Right lobe of liver (tissue), 4 donors: Measurements from ENCODE around the gene SCFD2.

Experiments used
- CTCF ChIP-seq, 4 donors: fragments of 200-600 bp in 3 of 4; fragments of 450-650 bp in 1 of 4; IDR thresholded peaks; one replicate each; pipeline versions ENCODE4 v1.5.1 to v1.8.0; 2016 to 2022; ENCODE audit warnings: antibody characterized with exemption in 4 of 4, mild to moderate bottlenecking in 2 of 4
- POLR2A ChIP-seq: fragments of 450-650 bp; IDR thresholded peaks from one replicate; pipeline ENCODE4 v1.6.1; 2017; ENCODE audit warnings: antibody characterized with exemption, mild to moderate bottlenecking
- donor health status: DM: no; HTN: no; CAD: no.
- donor health status: DM: no; HTN: no; CAD: no.
- donor health status: DM: no; HTN: yes; CAD: no.

GRCh38 chr4:52862639-52863161 lies 503.2 kb downstream of the SCFD2 start:
- TF ChIP-seq CTCF (IDR thresholded peaks at IDR 0.05): no peak
- TF ChIP-seq POLR2A: no peak
